SH-SY5Y (cell line): ENCODE measurements around the gene ATP6AP2.

Experiments
- GATA2 ChIP-seq: IDR thresholded peaks from 2 replicates; pipeline ENCODE4 v1.6.1; 2011; ENCODE audit warnings: mild to moderate bottlenecking, low read depth, low read length
- GATA3 ChIP-seq: IDR thresholded peaks from 2 replicates; pipeline ENCODE4 v1.6.1; 2011; ENCODE audit warnings: low read depth, mild to moderate bottlenecking, low read length, moderate library complexity

DNA sequence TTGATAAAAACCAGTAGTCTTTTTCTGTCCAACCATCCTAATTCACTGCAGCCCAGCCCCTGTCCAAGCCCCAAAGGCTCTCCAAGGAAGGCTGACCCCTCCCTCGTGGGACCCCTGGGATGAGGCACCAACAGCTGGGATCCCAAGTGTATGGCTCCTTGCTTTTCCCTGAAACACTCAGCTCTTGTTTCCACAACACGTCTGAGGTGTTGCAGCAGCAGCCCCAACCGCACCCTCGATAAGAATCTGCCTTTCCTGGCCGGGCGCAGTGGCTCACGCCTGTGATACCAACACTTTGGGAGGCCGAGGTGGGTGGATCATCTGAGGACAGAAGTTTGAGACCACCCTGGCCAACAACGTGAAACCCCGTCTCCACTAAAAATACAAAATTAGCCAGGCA lies 17.0 kb upstream of the ATP6AP2 start:
- no peak for TF ChIP-seq GATA3
- no peak for TF ChIP-seq GATA2
